NOMO-1 treated with dmso at 0.1 percent for 144 hours (cell line): ENCODE measurements around the gene REEP2.
A peak's percentile ranks its signal among the peaks of the same experiment; 100 is the strongest.
"Not testable (repeated sequence)": the region's sequence is repeated elsewhere in the genome, so short reads cannot be mapped to it uniquely, and the experiment has no call there.

Experiments used
- DNase-seq: peaks from one replicate; lab custom pipeline; 2025; ENCODE audit not compliant: unreplicated experiment; lab: John Stamatoyannopoulos, UW

Gene REEP2

GRCh38 chr5:138438724-138439476 is at the start of gene REEP2:
Gene REEP2 (plus strand): TSS chr5:138439057. CDS start chr5:138439209, 152 bp downstream.
- DNase-seq = peak; percentile 15

- DNase-seq = no peak
Measured at GRCh38 chr5:138389332-138389731, 49.5 kb upstream of the REEP2 start.

- not testable (repeated sequence) for DNase-seq
Measured at GRCh38 chr5:138389911-138390310, 48.9 kb upstream of the REEP2 start.

GRCh38 chr5:138391859-138392386 is 46.9 kb upstream of the REEP2 start:
- no peak for DNase-seq

GRCh38 chr5:138402640-138403039 is 36.2 kb upstream of the REEP2 start:
- no peak for DNase-seq

GRCh38 chr5:138408023-138408422 is 30.8 kb upstream of the REEP2 start:
- no peak for DNase-seq

- not testable (repeated sequence) for DNase-seq
Measured at GRCh38 chr5:138410996-138411640, 27.7 kb upstream of the REEP2 start.

GRCh38 chr5:138418444-138418843 is 20.4 kb upstream of the REEP2 start:
- DNase-seq = no peak

GRCh38 chr5:138425079-138425478 is 13.8 kb upstream of the REEP2 start:
- no peak for DNase-seq

GRCh38 chr5:138435943-138436342 is 2.9 kb upstream of the REEP2 start:
- DNase-seq = no peak

- DNase-seq = no peak
Measured at GRCh38 chr5:138438003-138438723, 694 bp upstream of the REEP2 start.

- DNase-seq = no peak
Measured at GRCh38 chr5:138439477-138440158, 761 bp downstream of the REEP2 start.

GRCh38 chr5:138440159-138441073 is 1.6 kb downstream of the REEP2 start:
- DNase-seq = no peak

GRCh38 chr5:138441221-138441620 is 2.4 kb downstream of the REEP2 start:
- DNase-seq = no peak

- DNase-seq = no peak
Measured at GRCh38 chr5:138444078-138444773, 5.4 kb downstream of the REEP2 start.

- no peak for DNase-seq
Measured at GRCh38 chr5:138444774-138445546, 6.1 kb downstream of the REEP2 start.

GRCh38 chr5:138445547-138446271 is 6.9 kb downstream of the REEP2 start:
- no peak for DNase-seq

GRCh38 chr5:138448070-138448469 is 9.2 kb downstream of the REEP2 start:
- no peak for DNase-seq
